MM.1S (cell line): Measurements from ENCODE around the gene ST6GALNAC4.
"Not testable (repeated sequence)": the region's sequence is repeated elsewhere in the genome, so short reads cannot be mapped to it uniquely, and the experiment has no call there.

Source experiments
- DNase-seq: peaks from one replicate; pipeline ENCODE4 v3.0.0-alpha.2; 2015
- H2AFZ ChIP-seq: fragments of 300-600 bp; sonication (generic); 2 replicates; pipeline ENCODE4 v1.6.0; 2016; ENCODE audit warnings: antibody characterized with exemption, low read length
- H3F3A ChIP-seq: fragments of 300-600 bp; sonication (generic); 2 replicates; pipeline ENCODE4 v1.6.1; 2016; ENCODE audit warnings: mild to moderate bottlenecking, antibody characterized with exemption, low read length, moderate library complexity, mixed read lengths; ENCODE audit not compliant: insufficient read depth
- H3K27ac ChIP-seq: fragments of 300-600 bp; sonication (generic); 2 replicates; pipeline ENCODE4 v1.5.1; 2016; ENCODE audit warnings: mild to moderate bottlenecking, low read length
- H3K27me3 ChIP-seq: fragments of 300-600 bp; sonication (generic); replicated peaks from 2 replicates; pipeline ENCODE4 v1.6.0; 2016; ENCODE audit warnings: low read length; ENCODE audit not compliant: insufficient read depth
- H3K36me3 ChIP-seq: fragments of 300-600 bp; sonication (generic); replicated peaks from 2 replicates; pipeline ENCODE4 v1.6.1; 2016; ENCODE audit warnings: mild to moderate bottlenecking, low read length, mixed read lengths; ENCODE audit not compliant: insufficient read depth
- H3K4me1 ChIP-seq: fragments of 300-600 bp; sonication (generic); 2 replicates; pipeline ENCODE4 v1.6.1; 2016; ENCODE audit warnings: low read length, mixed read lengths
- H3K4me2 ChIP-seq: fragments of 300-600 bp; sonication (generic); 2 replicates; pipeline ENCODE4 v1.6.0; 2016; ENCODE audit warnings: low read depth, low read length
- H3K4me3 ChIP-seq: fragments of 300-600 bp; sonication (generic); 2 replicates; pipeline ENCODE4 v1.5.1; 2016; ENCODE audit warnings: low read length, mixed read lengths
- H3K79me2 ChIP-seq: fragments of 300-600 bp; sonication (generic); 2 replicates; pipeline ENCODE4 v1.6.1; 2016; ENCODE audit warnings: mixed run types, low read length, mixed read lengths
- H3K9ac ChIP-seq: fragments of 300-600 bp; sonication (generic); 2 replicates; pipeline ENCODE4 v1.6.1; 2016; ENCODE audit warnings: low read length, mixed read lengths
- H3K9me2 ChIP-seq: fragments of 300-600 bp; sonication (generic); replicated peaks from 2 replicates; pipeline ENCODE4 v1.6.1; 2016; ENCODE audit warnings: mild to moderate bottlenecking, low read length, mixed read lengths; ENCODE audit not compliant: insufficient read depth
- H3K9me3 ChIP-seq: fragments of 300-600 bp; sonication (generic); replicated peaks from 2 replicates; pipeline ENCODE4 v1.6.1; 2016; ENCODE audit warnings: mild to moderate bottlenecking, low read length, mixed read lengths; ENCODE audit not compliant: insufficient read depth
- H4K20me1 ChIP-seq: fragments of 300-600 bp; sonication (generic); 2 replicates; pipeline ENCODE4 v1.6.1; 2016; ENCODE audit warnings: mild to moderate bottlenecking, low read length, moderate library complexity, mixed read lengths; ENCODE audit not compliant: insufficient read depth
- EZH2 ChIP-seq: fragments of 300-600 bp; sonication (generic); optimal IDR thresholded peaks from 2 replicates; pipeline ENCODE3; 2017; ENCODE audit warnings: low read depth, mild to moderate bottlenecking, antibody characterized with exemption, low read length, mixed read lengths
- EZH2phosphoT487 ChIP-seq: fragments of 300-600 bp; sonication (generic); IDR thresholded peaks from 2 replicates; pipeline ENCODE4 v1.6.1; 2018; ENCODE audit warnings: antibody characterized with exemption, low read length
- TF ChIP-seq, protein P1 (sequence below): fragments of 300-600 bp; sonication (generic); IDR thresholded peaks from 2 replicates; pipeline ENCODE4 v1.5.1; 2016; ENCODE audit warnings: antibody characterized with exemption, low read length, mixed read lengths

The ST6GALNAC4 gene

DNA sequence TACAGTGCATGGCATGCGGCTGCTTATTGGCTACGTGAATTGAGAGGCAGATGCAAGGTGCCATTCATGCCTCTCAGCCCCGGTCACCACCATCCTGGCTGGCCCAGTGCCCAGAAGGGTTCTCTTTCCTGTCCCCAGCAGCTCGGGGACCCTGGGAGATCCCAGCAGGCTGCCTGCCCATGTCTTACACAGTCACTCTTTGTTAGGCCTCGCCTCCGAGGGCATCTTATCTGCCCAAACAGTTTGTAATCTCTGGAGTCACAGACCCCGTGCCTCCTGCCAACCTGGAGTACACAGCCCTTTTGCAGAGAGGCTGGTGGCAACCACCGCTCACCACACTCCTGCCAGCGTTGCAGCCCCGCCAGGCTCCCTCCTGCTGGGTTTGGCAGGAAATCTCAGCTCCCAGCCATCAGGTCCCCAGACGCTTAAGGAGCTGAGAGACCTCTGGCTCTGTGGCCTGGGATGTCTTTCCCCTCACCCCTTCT lies 32.4 kb downstream of the ST6GALNAC4 start:
- no peaks in the 10 kb centered on the region for H3K36me3 ChIP-seq
- H3K9ac ChIP-seq, result no peak overlapping the region
- no peaks in the 10 kb centered on the region for H3K79me2 ChIP-seq
- TF ChIP-seq EZH2, result no peak
- TF ChIP-seq, protein P1, sequence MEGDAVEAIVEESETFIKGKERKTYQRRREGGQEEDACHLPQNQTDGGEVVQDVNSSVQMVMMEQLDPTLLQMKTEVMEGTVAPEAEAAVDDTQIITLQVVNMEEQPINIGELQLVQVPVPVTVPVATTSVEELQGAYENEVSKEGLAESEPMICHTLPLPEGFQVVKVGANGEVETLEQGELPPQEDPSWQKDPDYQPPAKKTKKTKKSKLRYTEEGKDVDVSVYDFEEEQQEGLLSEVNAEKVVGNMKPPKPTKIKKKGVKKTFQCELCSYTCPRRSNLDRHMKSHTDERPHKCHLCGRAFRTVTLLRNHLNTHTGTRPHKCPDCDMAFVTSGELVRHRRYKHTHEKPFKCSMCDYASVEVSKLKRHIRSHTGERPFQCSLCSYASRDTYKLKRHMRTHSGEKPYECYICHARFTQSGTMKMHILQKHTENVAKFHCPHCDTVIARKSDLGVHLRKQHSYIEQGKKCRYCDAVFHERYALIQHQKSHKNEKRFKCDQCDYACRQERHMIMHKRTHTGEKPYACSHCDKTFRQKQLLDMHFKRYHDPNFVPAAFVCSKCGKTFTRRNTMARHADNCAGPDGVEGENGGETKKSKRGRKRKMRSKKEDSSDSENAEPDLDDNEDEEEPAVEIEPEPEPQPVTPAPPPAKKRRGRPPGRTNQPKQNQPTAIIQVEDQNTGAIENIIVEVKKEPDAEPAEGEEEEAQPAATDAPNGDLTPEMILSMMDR, result no peak
- no peak for TF ChIP-seq EZH2phosphoT487
- H3K9me3 ChIP-seq, result no peaks in the 10 kb centered on the region
- H3F3A ChIP-seq, result no peaks in the 10 kb centered on the region
- no peaks in the 10 kb centered on the region for H3K4me1 ChIP-seq
- no peaks in the 10 kb centered on the region for H3K9me2 ChIP-seq
- no peak overlapping the region for H3K4me3 ChIP-seq
- no peak overlapping the region for H2AFZ ChIP-seq
- H3K27me3 ChIP-seq, result no peaks in the 10 kb centered on the region
- H4K20me1 ChIP-seq, result no peaks in the 10 kb centered on the region
- no peak overlapping the region for H3K27ac ChIP-seq
- DNase-seq, result no peak
- H3K4me2 ChIP-seq, result no peak overlapping the region

DNA sequence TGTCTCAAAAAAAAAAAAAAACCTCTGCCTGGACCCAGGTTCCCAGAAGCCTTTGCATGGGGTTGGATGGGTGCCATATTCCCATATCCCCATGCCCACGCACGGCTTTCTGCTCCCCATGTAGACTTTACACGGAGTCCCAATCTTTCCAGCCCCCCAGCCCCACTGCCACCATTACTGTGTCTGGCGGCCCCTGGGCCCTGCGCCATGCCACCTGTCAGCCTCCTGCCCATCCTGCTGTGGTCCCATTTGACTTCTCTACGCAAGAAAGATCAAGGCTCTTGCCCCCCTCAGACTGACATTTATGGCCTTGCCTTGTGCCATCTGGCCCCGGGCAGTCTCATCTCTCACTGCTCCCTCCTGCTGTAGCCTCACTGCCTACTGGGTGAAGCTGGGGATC lies 32.9 kb downstream of the ST6GALNAC4 start:
- Histone ChIP-seq H3K4me3 (no peak overlapping the region), H2AFZ (no peak overlapping the region), H4K20me1 (no peaks in the 10 kb centered on the region), H3K27me3 (no peaks in the 10 kb centered on the region), H3K4me1 (no peaks in the 10 kb centered on the region), H3K9me3 (no peaks in the 10 kb centered on the region), H3K27ac (no peak overlapping the region), H3K9me2 (no peaks in the 10 kb centered on the region), H3K9ac (no peak overlapping the region), H3K79me2 (no peaks in the 10 kb centered on the region), H3K36me3 (no peaks in the 10 kb centered on the region), H3F3A (no peaks in the 10 kb centered on the region), H3K4me2 (no peak overlapping the region)
- no peak for DNase-seq
- no peak for TF ChIP-seq EZH2phosphoT487
- TF ChIP-seq EZH2, result no peak
- TF ChIP-seq, protein P1, result no peak

DNA sequence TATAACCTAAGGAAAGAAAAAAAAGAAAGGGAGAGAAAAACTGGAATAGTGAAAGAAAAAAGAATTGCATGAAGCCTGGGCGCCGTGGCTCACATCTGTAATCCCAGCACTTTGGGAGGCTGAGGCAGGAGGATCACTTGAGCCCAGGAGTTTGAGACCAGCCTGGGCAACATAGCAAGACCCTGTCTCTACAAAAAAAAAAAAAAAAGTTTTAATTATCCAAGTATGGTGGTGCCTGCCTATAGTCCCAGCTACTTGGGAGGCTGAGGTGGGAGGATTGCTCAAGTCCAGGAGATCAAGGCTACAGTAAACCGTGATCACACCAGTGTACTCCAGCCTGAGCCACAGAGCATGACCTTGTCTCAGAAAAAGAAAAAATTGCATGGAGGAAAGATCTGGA lies 35.1 kb downstream of the ST6GALNAC4 start:
- not testable (repeated sequence) for H4K20me1 ChIP-seq, DNase-seq, H3K27me3 ChIP-seq, H3K79me2 ChIP-seq, H3K9me3 ChIP-seq, H3K27ac ChIP-seq, H3K36me3 ChIP-seq, H3K9me2 ChIP-seq, H3K9ac ChIP-seq, H3K4me3 ChIP-seq, H3F3A ChIP-seq, H2AFZ ChIP-seq, H3K4me2 ChIP-seq, H3K4me1 ChIP-seq

DNA sequence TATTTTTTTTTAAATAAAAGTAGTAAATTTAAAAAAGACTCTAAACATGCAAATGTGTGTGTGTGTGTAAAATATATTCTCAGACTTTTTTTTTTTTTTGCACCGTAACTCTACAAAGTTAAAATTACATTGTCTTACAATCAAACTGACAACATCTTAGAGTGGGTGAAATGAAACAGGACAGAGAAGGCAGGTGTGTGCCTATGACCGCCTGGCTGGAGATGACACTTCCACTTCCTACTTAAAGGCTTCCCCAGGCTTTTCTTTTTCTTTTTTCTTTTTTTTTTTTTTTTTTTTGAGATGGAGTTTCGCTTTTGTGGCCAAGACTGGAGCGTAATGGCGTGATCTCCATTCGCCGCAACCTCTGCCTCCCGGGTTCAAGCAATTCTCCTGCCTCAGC lies 36.7 kb downstream of the ST6GALNAC4 start:
- no peak overlapping the region for H3K4me3 ChIP-seq
- H3K4me1 ChIP-seq, result no peaks in the 10 kb centered on the region
- no peaks in the 10 kb centered on the region for H3F3A ChIP-seq
- no peak overlapping the region for H3K9ac ChIP-seq
- H3K9me2 ChIP-seq, result no peaks in the 10 kb centered on the region
- no peaks in the 10 kb centered on the region for H3K36me3 ChIP-seq
- no peak overlapping the region for H3K27ac ChIP-seq
- H4K20me1 ChIP-seq, result no peaks in the 10 kb centered on the region
- no peaks in the 10 kb centered on the region for H3K27me3 ChIP-seq
- H3K79me2 ChIP-seq, result no peaks in the 10 kb centered on the region
- TF ChIP-seq EZH2 (no peak), EZH2phosphoT487 (no peak)
- TF ChIP-seq, protein P1, result no peak
- H3K9me3 ChIP-seq, result no peaks in the 10 kb centered on the region
- DNase-seq, result no peak
- H3K4me2 ChIP-seq, result no peak overlapping the region
- H2AFZ ChIP-seq, result no peak overlapping the region
